SK-N-SH (cell line): ENCODE results near the gene ZNF827.

Source experiments
- CHD2 ChIP-seq: fragments of 150-350 bp; IDR thresholded peaks from 2 replicates; pipeline ENCODE4 v1.6.1; 2018; ENCODE audit warnings: low read length; ENCODE audit not compliant: partially characterized antibody
- CTCF ChIP-seq: fragments of 200-600 bp; sonication (generic); IDR thresholded peaks from 2 replicates; pipeline ENCODE4 v1.6.1; 2017; ENCODE audit warnings: antibody characterized with exemption, mild to moderate bottlenecking, moderate library complexity
- EZH2phosphoT487 ChIP-seq: fragments of 200-600 bp; sonication (generic); IDR thresholded peaks from 2 replicates; pipeline ENCODE4 v1.6.1; 2017; ENCODE audit warnings: low read depth, mixed run types, mild to moderate bottlenecking, antibody characterized with exemption, moderate library complexity, borderline replicate concordance
- MAX ChIP-seq: IDR thresholded peaks from 2 replicates; pipeline ENCODE4 v1.4.0; 2012; ENCODE audit warnings: low read depth
- NRF1 ChIP-seq: IDR thresholded peaks from 2 replicates; pipeline ENCODE4 v1.6.1; 2012; ENCODE audit warnings: low read depth, mild to moderate bottlenecking, low read length
- PBX3 ChIP-seq: IDR thresholded peaks from 2 replicates; pipeline ENCODE4; 2012
- SIN3A ChIP-seq: IDR thresholded peaks from 2 replicates; pipeline ENCODE4 v1.6.1; 2012; ENCODE audit warnings: low read depth, mild to moderate bottlenecking, low read length, moderate library complexity, borderline replicate concordance
- TEAD4 ChIP-seq: IDR thresholded peaks from 2 replicates; pipeline ENCODE4 v1.4.0; 2012; ENCODE audit warnings: mild to moderate bottlenecking, borderline replicate concordance; ENCODE audit not compliant: insufficient read depth
- ZBTB33 ChIP-seq: IDR thresholded peaks from 2 replicates; pipeline ENCODE4 v1.4.0; 2012; ENCODE audit warnings: low read depth, borderline replicate concordance

GRCh38 chr4:145842224-145842887 is 96.3 kb downstream of the ZNF827 start:
- TF ChIP-seq CHD2, result no peak
- TF ChIP-seq MAX, result no peak
- no peak for TF ChIP-seq TEAD4
- no peak for TF ChIP-seq EZH2phosphoT487
- TF ChIP-seq NRF1, result no peak
- TF ChIP-seq ZBTB33, result no peak
- TF ChIP-seq CTCF, result no peak
- no peak for TF ChIP-seq SIN3A
- TF ChIP-seq PBX3, result no peak
